ENCODE results near the gene GXYLT2. TPM values are rescaled to one million over a fixed set of nuclear protein-coding genes. Genes with fewer than 3 reads are reported as not detected.

The GXYLT2 gene
- total RNA-seq, 1 experiment from 2014 or later: 6.1 TPM

DNA sequence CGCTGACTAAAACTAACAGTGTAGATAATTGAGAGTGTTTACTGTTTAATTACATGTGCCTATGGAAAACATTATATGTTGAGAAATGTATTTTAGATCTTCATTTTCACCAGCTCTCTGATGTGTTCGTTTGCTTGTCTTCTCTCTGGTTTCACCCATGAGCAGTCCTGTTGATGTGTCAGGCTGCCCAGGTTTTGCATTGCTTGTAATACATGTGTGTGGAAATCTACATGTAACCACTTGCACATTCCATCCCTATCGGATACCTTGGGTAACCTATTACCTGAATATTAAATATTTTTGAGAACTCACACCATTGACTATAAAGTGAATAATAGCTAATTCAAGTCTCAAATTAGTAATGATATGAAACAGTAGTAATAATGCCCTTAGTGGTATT, 121.9 kb downstream of the GXYLT2 start:
- intact Hi-C loops (cut with micrococcal nuclease; ENCODE audit: unreplicated experiment): no loop called here
- H3K4me3 ChIP-seq (ENCODE audit: low read depth in 2 of 2, low read length in 2 of 2): no peak overlapping the region
- POLR2A ChIA-PET: no interaction called here
- no peaks in the 10 kb centered on the region; the same call in none of the 2 replicates for H3K4me1 ChIP-seq (ENCODE audit: control insufficient read depth, insufficient read depth, low read length)
- H3K27ac ChIP-seq (ENCODE audit: low read length): no peak overlapping the region
- peaks cover 6% of the 10 kb centered on the region for H3K36me3 ChIP-seq (ENCODE audit: control insufficient read depth, insufficient read depth, low read length)
- TF ChIP-seq, protein P1, sequence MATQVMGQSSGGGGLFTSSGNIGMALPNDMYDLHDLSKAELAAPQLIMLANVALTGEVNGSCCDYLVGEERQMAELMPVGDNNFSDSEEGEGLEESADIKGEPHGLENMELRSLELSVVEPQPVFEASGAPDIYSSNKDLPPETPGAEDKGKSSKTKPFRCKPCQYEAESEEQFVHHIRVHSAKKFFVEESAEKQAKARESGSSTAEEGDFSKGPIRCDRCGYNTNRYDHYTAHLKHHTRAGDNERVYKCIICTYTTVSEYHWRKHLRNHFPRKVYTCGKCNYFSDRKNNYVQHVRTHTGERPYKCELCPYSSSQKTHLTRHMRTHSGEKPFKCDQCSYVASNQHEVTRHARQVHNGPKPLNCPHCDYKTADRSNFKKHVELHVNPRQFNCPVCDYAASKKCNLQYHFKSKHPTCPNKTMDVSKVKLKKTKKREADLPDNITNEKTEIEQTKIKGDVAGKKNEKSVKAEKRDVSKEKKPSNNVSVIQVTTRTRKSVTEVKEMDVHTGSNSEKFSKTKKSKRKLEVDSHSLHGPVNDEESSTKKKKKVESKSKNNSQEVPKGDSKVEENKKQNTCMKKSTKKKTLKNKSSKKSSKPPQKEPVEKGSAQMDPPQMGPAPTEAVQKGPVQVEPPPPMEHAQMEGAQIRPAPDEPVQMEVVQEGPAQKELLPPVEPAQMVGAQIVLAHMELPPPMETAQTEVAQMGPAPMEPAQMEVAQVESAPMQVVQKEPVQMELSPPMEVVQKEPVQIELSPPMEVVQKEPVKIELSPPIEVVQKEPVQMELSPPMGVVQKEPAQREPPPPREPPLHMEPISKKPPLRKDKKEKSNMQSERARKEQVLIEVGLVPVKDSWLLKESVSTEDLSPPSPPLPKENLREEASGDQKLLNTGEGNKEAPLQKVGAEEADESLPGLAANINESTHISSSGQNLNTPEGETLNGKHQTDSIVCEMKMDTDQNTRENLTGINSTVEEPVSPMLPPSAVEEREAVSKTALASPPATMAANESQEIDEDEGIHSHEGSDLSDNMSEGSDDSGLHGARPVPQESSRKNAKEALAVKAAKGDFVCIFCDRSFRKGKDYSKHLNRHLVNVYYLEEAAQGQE (IDR thresholded peaks at IDR 0.05; ENCODE audit: insufficient read depth in 1 of 2, low read depth in 2 of 2, low read length in 1 of 2): no peak
- TF ChIP-seq SIN3A (IDR thresholded peaks at IDR 0.05; ENCODE audit: borderline replicate concordance, insufficient read depth, low read depth, low read length): no peak
- TF ChIP-seq, protein P2, sequence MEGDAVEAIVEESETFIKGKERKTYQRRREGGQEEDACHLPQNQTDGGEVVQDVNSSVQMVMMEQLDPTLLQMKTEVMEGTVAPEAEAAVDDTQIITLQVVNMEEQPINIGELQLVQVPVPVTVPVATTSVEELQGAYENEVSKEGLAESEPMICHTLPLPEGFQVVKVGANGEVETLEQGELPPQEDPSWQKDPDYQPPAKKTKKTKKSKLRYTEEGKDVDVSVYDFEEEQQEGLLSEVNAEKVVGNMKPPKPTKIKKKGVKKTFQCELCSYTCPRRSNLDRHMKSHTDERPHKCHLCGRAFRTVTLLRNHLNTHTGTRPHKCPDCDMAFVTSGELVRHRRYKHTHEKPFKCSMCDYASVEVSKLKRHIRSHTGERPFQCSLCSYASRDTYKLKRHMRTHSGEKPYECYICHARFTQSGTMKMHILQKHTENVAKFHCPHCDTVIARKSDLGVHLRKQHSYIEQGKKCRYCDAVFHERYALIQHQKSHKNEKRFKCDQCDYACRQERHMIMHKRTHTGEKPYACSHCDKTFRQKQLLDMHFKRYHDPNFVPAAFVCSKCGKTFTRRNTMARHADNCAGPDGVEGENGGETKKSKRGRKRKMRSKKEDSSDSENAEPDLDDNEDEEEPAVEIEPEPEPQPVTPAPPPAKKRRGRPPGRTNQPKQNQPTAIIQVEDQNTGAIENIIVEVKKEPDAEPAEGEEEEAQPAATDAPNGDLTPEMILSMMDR (IDR thresholded peaks at IDR 0.05): no peak
- TF ChIP-seq POLR2AphosphoS5 (IDR thresholded peaks at IDR 0.05; ENCODE audit: low read depth, low read length): no peak
- TF ChIP-seq TCF7L2 (IDR thresholded peaks at IDR 0.05; ENCODE audit: low read depth, low read length): no peak
- in situ Hi-C loops (cut with HindIII; ENCODE audit: low pct_unique_long_range_greater_than_20kb, low sequenced_read_pairs): no loop called here
- no peaks in the 10 kb centered on the region for H3K9me3 ChIP-seq (ENCODE audit: control insufficient read depth, insufficient read depth, low read depth, low read length)
- DNase-seq (ENCODE audit: low read depth, low spot score): no peak
- H3K27me3 ChIP-seq (ENCODE audit: control insufficient read depth, insufficient read depth, low read length): no peaks in the 10 kb centered on the region
- no TSS peak for BruUV-seq (replicated peaks)
- ATAC-seq: no peak
- CTCF ChIA-PET: no interaction called here

DNA sequence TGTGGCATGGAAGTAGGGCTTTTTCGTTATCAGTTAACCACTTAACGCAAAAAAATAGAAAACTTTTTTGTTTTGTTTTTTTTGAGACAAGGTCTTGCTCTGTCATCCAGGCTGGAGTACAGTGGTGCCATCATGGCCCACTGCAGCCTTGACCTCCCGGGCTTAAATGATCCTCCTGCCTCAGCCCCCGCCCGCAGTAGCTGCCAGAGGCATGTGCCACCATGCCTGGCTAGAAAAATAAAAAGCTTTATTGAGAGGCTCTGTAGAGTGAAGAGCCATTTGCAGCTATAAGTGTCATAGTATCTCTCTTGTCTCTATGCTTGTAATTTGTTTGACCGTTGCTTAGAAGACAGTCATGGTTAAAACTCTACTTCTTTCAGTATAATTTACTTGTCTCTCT, 122.3 kb downstream of the GXYLT2 start:
- Histone ChIP-seq H3K27me3 (ENCODE audit: control insufficient read depth, insufficient read depth, low read length) (no peaks in the 10 kb centered on the region), H3K9me3 (ENCODE audit: control insufficient read depth, insufficient read depth, low read depth, low read length) (no peaks in the 10 kb centered on the region), H3K27ac (ENCODE audit: low read length) (no peak overlapping the region), H3K36me3 (ENCODE audit: control insufficient read depth, insufficient read depth, low read length) (peaks cover 6% of the 10 kb centered on the region), H3K4me3 (ENCODE audit: low read depth in 2 of 2, low read length in 2 of 2) (no peak overlapping the region), H3K4me1 (ENCODE audit: control insufficient read depth, insufficient read depth, low read length) (no peaks in the 10 kb centered on the region; the same call in none of the 2 replicates)
- TF ChIP-seq POLR2AphosphoS5 (IDR thresholded peaks at IDR 0.05; ENCODE audit: low read depth, low read length) (no peak), SIN3A (IDR thresholded peaks at IDR 0.05; ENCODE audit: borderline replicate concordance, insufficient read depth, low read depth, low read length) (no peak)
- TF ChIP-seq, protein P1 (IDR thresholded peaks at IDR 0.05; ENCODE audit: insufficient read depth in 1 of 2, low read depth in 2 of 2, low read length in 1 of 2): no peak
- TF ChIP-seq, protein P2 (IDR thresholded peaks at IDR 0.05): no peak
- intact Hi-C loops (cut with micrococcal nuclease; ENCODE audit: unreplicated experiment) (no loop called here), in situ Hi-C loops (cut with HindIII; ENCODE audit: low pct_unique_long_range_greater_than_20kb, low sequenced_read_pairs) (no loop called here)
- ChIA-PET CTCF (no interaction called here), POLR2A (no interaction called here)
- no TSS peak for BruUV-seq (replicated peaks)
- DNase-seq (ENCODE audit: low read depth, low spot score): no peak
- no peak for ATAC-seq
